Activated CD8-positive, alpha-beta T cell treated with anti-CD3 and anti-CD28 coated beads for 36 hours (primary cell): ENCODE measurements around the gene SMIM33. TPM values are rescaled to one million over a fixed set of nuclear protein-coding genes. Genes with fewer than 3 reads are reported as not detected.

ENCODE experiments used
- ATAC-seq: fragments of 200-7000 bp; cut with Tn5 transposase; one replicate; pipeline ENCODE4 v1.10.0; 2021; ENCODE audit warnings: mild to moderate bottlenecking, moderate library complexity
- CTCF ChIA-PET: fragments of 350-600 bp; sonication (Branson Sonifier 250); formaldehyde crosslinking; loops from one replicate; lab custom pipeline; 2021; ENCODE audit warnings: antibody characterized with exemption; lab: Charles Lee
- POLR2A ChIA-PET: fragments of 350-600 bp; sonication (Branson Sonifier 250); formaldehyde crosslinking; loops from one replicate; lab custom pipeline; 2021; ENCODE audit warnings: antibody characterized with exemption; lab: Charles Lee
- DNase-seq: peaks from one replicate; pipeline ENCODE4 v3.0.0-alpha.2; 2020
- H3K27ac Mint-ChIP-seq: one replicate; pipeline ENCODE4 v1.8.0; 2021; ENCODE audit warnings: mild to moderate bottlenecking, mixed read lengths
- H3K27me3 Mint-ChIP-seq: one replicate; pipeline ENCODE4 v1.8.0; 2021; ENCODE audit warnings: mixed read lengths
- H3K36me3 Mint-ChIP-seq: one replicate; pipeline ENCODE4 v1.8.0; 2021; ENCODE audit warnings: low read depth, mixed read lengths
- H3K4me1 Mint-ChIP-seq: one replicate; pipeline ENCODE4 v1.8.0; 2021; ENCODE audit warnings: low read depth, mixed read lengths
- H3K4me3 Mint-ChIP-seq: one replicate; pipeline ENCODE4 v1.8.0; 2021; ENCODE audit warnings: mild to moderate bottlenecking, moderate library complexity, mixed read lengths
- H3K9me3 Mint-ChIP-seq: one replicate; pipeline ENCODE4 v1.8.0; 2021; ENCODE audit warnings: mixed read lengths
- CTCF ChIP-seq: fragments of 200-600 bp; IDR thresholded peaks from one replicate; pipeline ENCODE4 v1.8.0; 2022; ENCODE audit warnings: antibody characterized with exemption, mild to moderate bottlenecking
- intact Hi-C: fragments of 100-400 bp; cut with micrococcal nuclease; formaldehyde crosslinking; loops from one replicate; pipeline ENCODE4 v1.10.0; 2022
- total RNA-seq, 2 experiments: library from RNA; stranded (reverse); gene quantifications; one replicate each; pipeline ENCODE4 v1.2.3, GENCODE V29; 2021

SMIM33 gene
- total RNA-seq, 2 experiments from 2014 or later, result 0.16 TPM; not detected in 1

- H3K27ac Mint-ChIP-seq, result peak overlapping the region; percentile 85
- no peak overlapping the region for H3K4me3 Mint-ChIP-seq
- DNase-seq, result peak; percentile 58
- ChIA-PET POLR2A (interaction anchor here (1.2 to 2.6 kb wide), 9 partner anchors 9 to 34 kb away, joined by 3 to 12 read pairs (median 5); partner anchors contain the start of gene SMIM33), CTCF (interaction anchor here (0.7 to 1.5 kb wide), 6 partner anchors 10 to 65 kb away, joined by 3 to 5 read pairs (median 3); no protein-coding TSS in a partner anchor)
- H3K27me3 Mint-ChIP-seq, result no peaks in the 10 kb centered on the region
- H3K4me1 Mint-ChIP-seq, result peaks cover 48% of the 10 kb centered on the region
- peak; percentile 72 for ATAC-seq
- no peaks in the 10 kb centered on the region for H3K9me3 Mint-ChIP-seq
- intact Hi-C loops, result no loop called here
- no peak for TF ChIP-seq CTCF
- H3K36me3 Mint-ChIP-seq, result no peaks in the 10 kb centered on the region
Measured at GRCh38 chr5:139446956-139447779, 23.6 kb upstream of the SMIM33 start.

GRCh38 chr5:139451176-139451575, 19.6 kb upstream of the SMIM33 start:
- no peak for TF ChIP-seq CTCF
- POLR2A ChIA-PET, result interaction anchor here (1.2 kb wide), 1 partner anchor 8 kb away, joined by 4 read pairs; no protein-coding TSS in a partner anchor
- Mint-ChIP-seq H3K27me3 (no peaks in the 10 kb centered on the region), H3K9me3 (no peaks in the 10 kb centered on the region), H3K36me3 (no peaks in the 10 kb centered on the region), H3K4me3 (no peak overlapping the region), H3K4me1 (peaks cover 41% of the 10 kb centered on the region), H3K27ac (no peak overlapping the region)
- intact Hi-C loops, result no loop called here
- ATAC-seq (no peak), DNase-seq (peak; percentile 28)
- CTCF ChIA-PET, result no interaction called here

- no peak for ATAC-seq
- POLR2A ChIA-PET, result no interaction called here
Measured at GRCh38 chr5:139451878-139452660, 18.7 kb upstream of the SMIM33 start.

GRCh38 chr5:139453683-139454567, 16.9 kb upstream of the SMIM33 start:
- DNase-seq (peak; percentile 50), ATAC-seq (no peak)
- intact Hi-C loops, result no loop called here
- TF ChIP-seq CTCF, result no peak
- no peaks in the 10 kb centered on the region for H3K27me3 Mint-ChIP-seq
- no peak overlapping the region for H3K4me3 Mint-ChIP-seq
- ChIA-PET CTCF (interaction anchor here (1.7 kb wide), 1 partner anchor 8 kb away, joined by 4 read pairs; no protein-coding TSS in a partner anchor), POLR2A (no interaction called here)
- H3K9me3 Mint-ChIP-seq, result no peaks in the 10 kb centered on the region
- peaks cover 31% of the 10 kb centered on the region for H3K4me1 Mint-ChIP-seq
- H3K27ac Mint-ChIP-seq, result peak overlapping the region; percentile 39
- no peaks in the 10 kb centered on the region for H3K36me3 Mint-ChIP-seq

More at GRCh38 chr5:139451878-139452660, 18.7 kb upstream of the SMIM33 start:
- H3K4me3 Mint-ChIP-seq, result no peak overlapping the region
- TF ChIP-seq CTCF, result no peak
- intact Hi-C loops, result no loop called here
- CTCF ChIA-PET, result no interaction called here
- no peak for DNase-seq
- H3K27me3 Mint-ChIP-seq, result no peaks in the 10 kb centered on the region
- H3K27ac Mint-ChIP-seq, result no peak overlapping the region
- no peaks in the 10 kb centered on the region for H3K36me3 Mint-ChIP-seq
- peaks cover 37% of the 10 kb centered on the region for H3K4me1 Mint-ChIP-seq
- H3K9me3 Mint-ChIP-seq, result no peaks in the 10 kb centered on the region
